Measurements from ENCODE around the gene ROCK2.

ROCK2 gene

GRCh38 chr2:11296401-11296800 lies 48.0 kb downstream of the ROCK2 start:
- TF ChIP-seq GATA3 (IDR thresholded peaks at IDR 0.05; ENCODE audit: low read depth, low read length) (no peak), GATA2 (IDR thresholded peaks at IDR 0.05; ENCODE audit: low read depth, low read length) (no peak)

- TF ChIP-seq GATA3 (IDR thresholded peaks at IDR 0.05; ENCODE audit: low read depth, low read length): no peak
These were observed 51.8 kb downstream of the ROCK2 start for GRCh38 chr2:11292464-11293255.

GRCh38 chr2:11290713-11291112 lies 53.7 kb downstream of the ROCK2 start:
- TF ChIP-seq GATA2 (IDR thresholded peaks at IDR 0.05; ENCODE audit: low read depth, low read length) (no peak), GATA3 (IDR thresholded peaks at IDR 0.05; ENCODE audit: low read depth, low read length) (no peak)

GRCh38 chr2:11290211-11290610 lies 54.2 kb downstream of the ROCK2 start:
- TF ChIP-seq GATA3 (IDR thresholded peaks at IDR 0.05; ENCODE audit: low read depth, low read length): no peak
- TF ChIP-seq GATA2 (IDR thresholded peaks at IDR 0.05; ENCODE audit: low read depth, low read length): no peak

- no peak for TF ChIP-seq GATA2 (IDR thresholded peaks at IDR 0.05; ENCODE audit: low read depth, low read length)
- TF ChIP-seq GATA3 (IDR thresholded peaks at IDR 0.05; ENCODE audit: low read depth, low read length): no peak
These were observed 56.0 kb downstream of the ROCK2 start for GRCh38 chr2:11288431-11288830.

GRCh38 chr2:11286749-11287148 lies 57.7 kb downstream of the ROCK2 start:
- TF ChIP-seq GATA2 (IDR thresholded peaks at IDR 0.05; ENCODE audit: low read depth, low read length) (no peak), GATA3 (IDR thresholded peaks at IDR 0.05; ENCODE audit: low read depth, low read length) (no peak)

GRCh38 chr2:11286323-11286722 lies 58.1 kb downstream of the ROCK2 start:
- TF ChIP-seq GATA2 (IDR thresholded peaks at IDR 0.05; ENCODE audit: low read depth, low read length) (no peak), GATA3 (IDR thresholded peaks at IDR 0.05; ENCODE audit: low read depth, low read length) (no peak)

- TF ChIP-seq GATA3 (IDR thresholded peaks at IDR 0.05; ENCODE audit: low read depth, low read length) (no peak), GATA2 (IDR thresholded peaks at IDR 0.05; ENCODE audit: low read depth, low read length) (no peak)
These were observed 58.9 kb downstream of the ROCK2 start for GRCh38 chr2:11285499-11285898.

- TF ChIP-seq GATA3 (IDR thresholded peaks at IDR 0.05; ENCODE audit: low read depth, low read length) (no peak), GATA2 (IDR thresholded peaks at IDR 0.05; ENCODE audit: low read depth, low read length) (no peak)
These were observed 63.2 kb downstream of the ROCK2 start for GRCh38 chr2:11281186-11281585.

- TF ChIP-seq GATA2 (IDR thresholded peaks at IDR 0.05; ENCODE audit: low read depth, low read length): no peak
- TF ChIP-seq GATA3 (IDR thresholded peaks at IDR 0.05; ENCODE audit: low read depth, low read length): no peak
These were observed 63.7 kb downstream of the ROCK2 start for GRCh38 chr2:11280713-11281112.

- TF ChIP-seq GATA3 (IDR thresholded peaks at IDR 0.05; ENCODE audit: low read depth, low read length) (no peak), GATA2 (IDR thresholded peaks at IDR 0.05; ENCODE audit: low read depth, low read length) (no peak)
These were observed 65.0 kb downstream of the ROCK2 start for GRCh38 chr2:11279398-11279797.

GRCh38 chr2:11278219-11278618 lies 66.2 kb downstream of the ROCK2 start:
- TF ChIP-seq GATA2 (IDR thresholded peaks at IDR 0.05; ENCODE audit: low read depth, low read length) (no peak), GATA3 (IDR thresholded peaks at IDR 0.05; ENCODE audit: low read depth, low read length) (no peak)

GRCh38 chr2:11275910-11276309 lies 68.5 kb downstream of the ROCK2 start:
- TF ChIP-seq GATA2 (IDR thresholded peaks at IDR 0.05; ENCODE audit: low read depth, low read length) (no peak), GATA3 (IDR thresholded peaks at IDR 0.05; ENCODE audit: low read depth, low read length) (no peak)

- no peak for TF ChIP-seq GATA3 (IDR thresholded peaks at IDR 0.05; ENCODE audit: low read depth, low read length)
These were observed 73.5 kb downstream of the ROCK2 start for GRCh38 chr2:11270891-11271290.

GRCh38 chr2:11267931-11268330 lies 76.5 kb downstream of the ROCK2 start:
- TF ChIP-seq GATA2 (IDR thresholded peaks at IDR 0.05; ENCODE audit: low read depth, low read length) (no peak), GATA3 (IDR thresholded peaks at IDR 0.05; ENCODE audit: low read depth, low read length) (no peak)

- TF ChIP-seq GATA3 (IDR thresholded peaks at IDR 0.05; ENCODE audit: low read depth, low read length) (no peak), GATA2 (IDR thresholded peaks at IDR 0.05; ENCODE audit: low read depth, low read length) (no peak)
These were observed 79.6 kb downstream of the ROCK2 start for GRCh38 chr2:11264818-11265217.
